Nephron (organoid): ENCODE data around the gene MLLT6.

ENCODE experiments used
- H3K27ac Mint-ChIP-seq, 3 experiments: 2 replicates each; pipeline ENCODE4 v1.8.0; 2020; ENCODE audit warnings: mixed read lengths in 3 of 3, mild to moderate bottlenecking in 2 of 3, moderate library complexity in 1 of 3
- H3K27me3 Mint-ChIP-seq: 2 replicates; pipeline ENCODE4 v1.8.0; 2021; ENCODE audit warnings: low read depth, mild to moderate bottlenecking, moderate library complexity, mixed read lengths
- H3K36me3 Mint-ChIP-seq: 2 replicates; pipeline ENCODE4 v1.8.0; 2020; ENCODE audit warnings: low read depth, mixed read lengths
- H3K4me1 Mint-ChIP-seq: 2 replicates; pipeline ENCODE4 v1.8.0; 2020; ENCODE audit warnings: mixed read lengths
- H3K4me3 Mint-ChIP-seq, 3 experiments: 2 replicates each; pipeline ENCODE4 v1.8.0; 2020; ENCODE audit warnings: mild to moderate bottlenecking in 3 of 3, mixed read lengths in 3 of 3, moderate library complexity in 2 of 3
- H3K9me3 Mint-ChIP-seq: 2 replicates; pipeline ENCODE4 v1.8.0; 2020; ENCODE audit warnings: mixed read lengths
- CTCF ChIP-seq, 3 experiments: fragments of 200-600 bp; sonication (generic); IDR thresholded peaks; one replicate each; pipeline ENCODE4 v1.5.0; 2021; ENCODE audit warnings: antibody characterized with exemption in 3 of 3; ENCODE audit not compliant: unreplicated experiment in 3 of 3

Gene MLLT6

DNA sequence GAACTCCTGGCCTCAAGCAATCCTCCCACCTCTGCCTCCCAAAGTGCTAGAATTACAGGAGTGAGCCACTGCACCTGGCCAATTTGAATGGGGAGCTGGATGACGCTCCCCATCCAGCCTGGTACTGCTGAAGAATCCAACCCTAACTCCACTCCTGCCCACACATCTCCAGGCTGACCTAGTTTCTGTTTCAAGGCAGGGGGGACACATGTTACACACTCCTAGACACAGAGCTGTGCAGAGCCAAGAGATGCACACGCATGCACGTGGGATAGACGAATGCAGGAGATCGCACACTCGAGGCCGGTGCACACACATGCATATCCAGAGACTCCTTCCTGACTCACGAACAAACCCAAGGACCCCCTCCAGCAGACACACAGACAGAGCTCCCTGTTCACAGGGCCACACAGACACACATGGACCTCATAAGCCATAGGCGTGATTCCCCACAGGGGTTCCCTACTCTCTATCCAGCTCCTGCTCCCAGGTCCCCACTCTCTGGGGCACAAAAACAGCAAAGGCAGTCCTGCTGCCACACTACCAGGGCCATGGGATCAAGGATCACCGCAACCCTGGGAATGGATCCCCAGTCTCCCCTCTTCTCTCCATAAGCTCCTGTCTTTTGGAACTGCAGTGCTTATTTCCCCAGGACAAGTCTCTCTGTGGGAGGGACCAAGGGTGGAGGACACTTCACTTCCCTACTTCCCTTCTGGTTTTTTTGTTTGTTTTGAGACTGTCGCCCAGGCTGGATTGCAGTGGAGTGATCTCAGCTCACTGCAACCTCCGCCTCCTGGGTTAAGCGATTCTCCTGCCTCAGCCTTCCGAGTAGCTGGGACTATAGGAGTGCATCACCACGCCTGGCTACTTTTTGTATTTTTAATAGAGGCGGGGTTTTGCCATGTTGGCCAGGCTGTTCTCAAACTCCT, 44.7 kb upstream of the MLLT6 start:
- peaks cover 33% of the 10 kb centered on the region for H3K27me3 Mint-ChIP-seq
- no peak overlapping the region for H3K4me3 Mint-ChIP-seq
- TF ChIP-seq CTCF (IDR thresholded peaks at IDR 0.05; ENCODE audit: unreplicated experiment in 3 of 3) = no peak

DNA sequence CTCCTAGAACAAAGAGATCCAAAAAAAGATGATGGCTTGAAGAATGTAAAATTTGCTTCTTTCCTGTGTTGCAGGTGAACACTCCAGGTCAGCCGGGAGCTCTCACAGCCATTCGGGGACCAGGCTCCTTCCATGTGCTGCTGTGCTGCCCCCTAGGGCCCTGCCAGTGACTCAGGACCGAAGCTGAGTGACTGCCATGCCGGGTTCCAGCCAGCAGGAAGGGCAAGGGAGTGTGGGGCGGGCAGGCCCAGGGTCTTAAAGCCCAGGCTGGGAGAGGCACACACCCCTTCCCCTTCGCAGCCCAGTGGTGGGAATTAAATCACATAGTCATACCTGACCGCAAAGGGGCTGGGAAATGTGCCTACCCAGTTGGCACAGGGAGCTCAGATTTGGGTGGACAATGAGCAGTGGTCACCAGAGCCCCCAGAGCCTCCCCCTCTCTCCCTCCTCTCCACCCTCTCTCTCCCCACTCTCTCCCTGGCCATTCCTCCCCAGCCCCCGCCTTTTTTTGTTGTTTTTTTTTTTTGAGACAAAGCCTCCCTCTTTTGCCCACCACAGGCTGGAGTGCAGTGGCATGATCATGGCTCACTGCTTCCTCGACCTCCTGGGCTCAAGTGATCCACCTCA, 41.8 kb upstream of the MLLT6 start:
- TF ChIP-seq CTCF (IDR thresholded peaks at IDR 0.05; ENCODE audit: unreplicated experiment in 3 of 3) = peak; percentile 79 to 81 (median 79)
- no peak overlapping the region for H3K4me3 Mint-ChIP-seq
- H3K4me1 Mint-ChIP-seq = no peaks in the 10 kb centered on the region
- no peak overlapping the region for H3K27ac Mint-ChIP-seq
- no peaks in the 10 kb centered on the region for H3K36me3 Mint-ChIP-seq
- no peaks in the 10 kb centered on the region for H3K9me3 Mint-ChIP-seq
- peaks cover 38% of the 10 kb centered on the region for H3K27me3 Mint-ChIP-seq

More for the DNA sequence above, 44.7 kb upstream of the MLLT6 start:
- Mint-ChIP-seq H3K9me3 (no peaks in the 10 kb centered on the region), H3K36me3 (no peaks in the 10 kb centered on the region), H3K27ac (peak overlapping the region in 1 of 3 experiments; percentile 44), H3K4me1 (no peaks in the 10 kb centered on the region)

GRCh38 chr17:38663964-38664644, 41.0 kb upstream of the MLLT6 start:
- Mint-ChIP-seq H3K9me3 (no peaks in the 10 kb centered on the region), H3K27me3 (peaks cover 43% of the 10 kb centered on the region), H3K4me3 (no peak overlapping the region), H3K36me3 (no peaks in the 10 kb centered on the region), H3K4me1 (no peaks in the 10 kb centered on the region), H3K27ac (no peak overlapping the region)
- TF ChIP-seq CTCF (IDR thresholded peaks at IDR 0.05; ENCODE audit: unreplicated experiment in 3 of 3) = no peak

DNA sequence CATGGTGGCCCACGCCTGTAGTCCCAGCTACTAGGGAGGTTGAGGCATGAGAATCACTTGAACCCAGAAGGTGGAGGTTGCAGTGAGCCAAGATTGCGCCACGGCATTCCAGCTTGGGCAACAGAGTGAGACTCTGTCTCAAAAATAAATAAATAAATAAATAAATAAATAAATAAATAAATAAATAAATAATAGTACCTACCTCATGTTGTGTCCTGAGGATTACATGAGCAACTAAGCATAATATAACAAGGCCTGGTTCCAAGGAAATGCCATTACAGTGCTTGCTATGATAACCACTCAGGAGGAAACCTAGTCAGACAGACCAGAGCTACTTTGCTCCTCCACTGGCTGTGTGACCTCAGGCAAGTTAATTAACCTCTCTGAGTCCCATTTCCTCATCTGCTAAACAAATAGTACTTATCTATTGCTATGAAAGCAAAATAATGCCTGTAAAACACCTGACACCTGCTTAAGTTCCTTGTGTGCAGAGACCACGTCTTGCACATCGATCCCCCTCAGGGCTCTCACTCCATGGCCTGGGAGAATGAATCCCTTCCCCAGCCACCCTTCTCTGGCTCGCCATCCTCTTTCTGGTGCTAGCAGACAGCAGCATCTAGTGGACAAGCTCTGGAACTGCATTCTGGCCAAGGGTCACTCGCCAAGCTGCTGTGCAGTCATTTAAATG, 37.8 kb upstream of the MLLT6 start:
- no peaks in the 10 kb centered on the region for H3K9me3 Mint-ChIP-seq

DNA sequence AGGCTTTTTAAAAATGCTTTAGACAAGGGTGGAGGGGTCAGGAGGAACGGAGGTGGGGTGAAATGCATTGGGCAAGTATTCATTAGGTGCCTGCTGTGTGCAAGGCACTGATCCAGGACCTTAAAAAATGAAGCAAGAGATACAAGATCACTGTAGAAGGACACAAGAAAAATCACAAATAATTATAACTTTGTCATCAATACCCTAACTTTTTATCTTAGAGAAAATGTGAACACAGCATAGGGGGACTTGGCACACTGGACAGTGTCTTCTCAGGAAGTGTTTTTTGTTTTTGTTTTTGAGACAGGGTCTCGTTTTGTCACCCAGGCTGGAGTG, 37.3 kb upstream of the MLLT6 start:
- Mint-ChIP-seq H3K36me3 (no peaks in the 10 kb centered on the region), H3K9me3 (no peaks in the 10 kb centered on the region), H3K27me3 (peaks cover 70% of the 10 kb centered on the region), H3K4me3 (peak overlapping the region in 1 of 3 experiments; percentile 9), H3K27ac (no peak overlapping the region), H3K4me1 (peaks cover 11% of the 10 kb centered on the region)
- TF ChIP-seq CTCF (IDR thresholded peaks at IDR 0.05; ENCODE audit: unreplicated experiment in 3 of 3) = peak in 1 of 3 experiments; percentile 38

More for the DNA sequence above, 37.8 kb upstream of the MLLT6 start:
- Mint-ChIP-seq H3K27ac (no peak overlapping the region), H3K4me1 (peaks cover 7% of the 10 kb centered on the region), H3K27me3 (peaks cover 64% of the 10 kb centered on the region), H3K36me3 (no peaks in the 10 kb centered on the region), H3K4me3 (peak overlapping the region in 1 of 3 experiments; percentile 9)
- peak; percentile 99 to 100 (median 99) for TF ChIP-seq CTCF (IDR thresholded peaks at IDR 0.05; ENCODE audit: unreplicated experiment in 3 of 3)
